Upper lobe of left lung (tissue), 4 donors: ENCODE data around the gene UBE2G1.

Experiments used
- EP300 ChIP-seq, 4 donors: sonication (generic); formaldehyde crosslinking; IDR thresholded peaks; one replicate each; pipeline ENCODE4 v1.5.1; 2017; ENCODE audit warnings: antibody characterized with exemption in 4 of 4, control low read depth in 2 of 4
- POLR2A ChIP-seq, 4 donors: fragments of 450-650 bp; IDR thresholded peaks; one replicate each; pipeline ENCODE4 v1.5.1; 2016 to 2017; ENCODE audit warnings: antibody characterized with exemption in 4 of 4, mild to moderate bottlenecking in 2 of 4
- TF ChIP-seq, protein P1 (sequence below), 6 experiments: fragments of 450-650 bp in 4 of 6; fragments of 200-600 bp in 2 of 6; sonication (generic) in 2 of 6; IDR thresholded peaks; one replicate each; pipeline ENCODE4 v1.5.1; 2016 to 2019; ENCODE audit warnings: antibody characterized with exemption in 6 of 6

DNA sequence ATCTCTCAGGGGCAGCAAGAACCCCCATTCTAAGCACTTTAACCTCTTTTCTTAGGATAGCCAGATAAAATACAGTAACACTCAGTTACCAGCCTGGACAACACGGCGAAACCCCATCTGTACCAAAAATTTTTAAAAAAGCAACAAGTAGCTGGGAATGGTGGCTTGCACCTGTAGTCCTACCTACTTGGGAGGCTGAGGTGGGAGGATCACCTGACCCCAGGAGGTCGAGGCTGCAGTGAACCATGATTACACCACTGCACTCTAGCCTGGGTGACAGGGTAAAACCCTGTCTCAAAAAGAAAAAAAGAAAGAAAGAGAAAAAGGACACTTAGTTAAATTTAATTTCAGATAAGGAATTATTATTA, 28.6 kb upstream of the UBE2G1 start:
- TF ChIP-seq, protein P1, sequence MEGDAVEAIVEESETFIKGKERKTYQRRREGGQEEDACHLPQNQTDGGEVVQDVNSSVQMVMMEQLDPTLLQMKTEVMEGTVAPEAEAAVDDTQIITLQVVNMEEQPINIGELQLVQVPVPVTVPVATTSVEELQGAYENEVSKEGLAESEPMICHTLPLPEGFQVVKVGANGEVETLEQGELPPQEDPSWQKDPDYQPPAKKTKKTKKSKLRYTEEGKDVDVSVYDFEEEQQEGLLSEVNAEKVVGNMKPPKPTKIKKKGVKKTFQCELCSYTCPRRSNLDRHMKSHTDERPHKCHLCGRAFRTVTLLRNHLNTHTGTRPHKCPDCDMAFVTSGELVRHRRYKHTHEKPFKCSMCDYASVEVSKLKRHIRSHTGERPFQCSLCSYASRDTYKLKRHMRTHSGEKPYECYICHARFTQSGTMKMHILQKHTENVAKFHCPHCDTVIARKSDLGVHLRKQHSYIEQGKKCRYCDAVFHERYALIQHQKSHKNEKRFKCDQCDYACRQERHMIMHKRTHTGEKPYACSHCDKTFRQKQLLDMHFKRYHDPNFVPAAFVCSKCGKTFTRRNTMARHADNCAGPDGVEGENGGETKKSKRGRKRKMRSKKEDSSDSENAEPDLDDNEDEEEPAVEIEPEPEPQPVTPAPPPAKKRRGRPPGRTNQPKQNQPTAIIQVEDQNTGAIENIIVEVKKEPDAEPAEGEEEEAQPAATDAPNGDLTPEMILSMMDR (IDR thresholded peaks at IDR 0.05), result no peak
- no peak for TF ChIP-seq POLR2A (IDR thresholded peaks at IDR 0.05)
- no peak for TF ChIP-seq EP300 (IDR thresholded peaks at IDR 0.05)
